ENCODE results near the gene MOAP1.
"Not testable (repeated sequence)": the region's sequence is repeated elsewhere in the genome, so short reads cannot be mapped to it uniquely, and the experiment has no call there.

GRCh38 chr14:93174731-93175130 is 10.0 kb downstream of the MOAP1 start:
- not testable (repeated sequence) for TF ChIP-seq POLR2AphosphoS5 (IDR thresholded peaks at IDR 0.05); CTCF (IDR thresholded peaks at IDR 0.05; ENCODE audit: poor library complexity, severe bottlenecking); EZH2 (IDR thresholded peaks at IDR 0.05; ENCODE audit: borderline replicate concordance, insufficient read depth, low read length, poor library complexity, severe bottlenecking)
